ENCODE data around the gene GDF15.

GDF15 gene

DNA sequence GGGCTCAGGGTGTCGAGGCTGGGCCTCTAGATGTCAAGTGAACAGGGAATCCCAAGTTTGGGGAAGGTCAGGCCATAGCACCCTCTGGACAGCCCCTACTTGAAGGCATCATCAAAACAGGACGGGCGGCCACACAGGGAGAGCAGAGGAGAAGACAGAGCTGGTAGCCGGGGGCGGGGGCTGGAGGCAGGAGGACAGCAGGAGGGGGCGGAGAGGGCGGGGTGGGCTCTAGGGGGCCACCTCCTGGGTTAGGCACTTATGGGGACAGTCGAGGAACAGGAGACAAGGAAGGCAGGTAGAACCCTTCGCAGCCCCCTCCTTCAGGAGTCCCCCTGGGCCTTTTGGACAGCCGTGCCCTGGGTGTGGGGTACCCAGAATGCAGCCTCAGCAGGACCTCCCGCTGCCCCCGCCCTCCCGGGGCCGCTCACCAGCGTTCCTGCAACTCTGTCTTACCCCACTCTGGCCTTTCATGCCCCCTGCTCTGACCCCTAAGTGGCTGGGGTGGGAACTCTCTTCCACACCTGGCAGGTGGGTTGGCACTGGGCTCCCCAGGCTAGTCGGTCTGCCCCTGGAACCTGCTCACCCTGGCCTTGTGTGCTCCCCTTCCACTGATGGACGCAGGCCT, 39.0 kb downstream of the GDF15 start:
- Histone ChIP-seq H3K27ac (ENCODE audit: low read depth, low read length) (no peak overlapping the region), H3K4me1 (ENCODE audit: control insufficient read depth in 1 of 2, insufficient read depth in 2 of 2, low read length in 2 of 2) (peaks cover 30 to 44% of the 10 kb centered on the region in 2 donors), H3K27me3 (ENCODE audit: control insufficient read depth in 1 of 2, insufficient read depth in 2 of 2, low read length in 2 of 2) (no peaks in the 10 kb centered on the region), H3K9me3 (ENCODE audit: control insufficient read depth in 1 of 2, low read length in 2 of 2) (no peaks in the 10 kb centered on the region), H3K4me3 (ENCODE audit: low read depth in 1 of 2, low read length in 2 of 2) (no peak overlapping the region), H3K9ac (ENCODE audit: low read depth in 1 of 2, low read length in 2 of 2) (no peak overlapping the region), H3K36me3 (ENCODE audit: control insufficient read depth in 1 of 2, insufficient read depth in 2 of 2, low read length in 2 of 2) (peaks cover 0 to 5% of the 10 kb centered on the region in 2 donors)

DNA sequence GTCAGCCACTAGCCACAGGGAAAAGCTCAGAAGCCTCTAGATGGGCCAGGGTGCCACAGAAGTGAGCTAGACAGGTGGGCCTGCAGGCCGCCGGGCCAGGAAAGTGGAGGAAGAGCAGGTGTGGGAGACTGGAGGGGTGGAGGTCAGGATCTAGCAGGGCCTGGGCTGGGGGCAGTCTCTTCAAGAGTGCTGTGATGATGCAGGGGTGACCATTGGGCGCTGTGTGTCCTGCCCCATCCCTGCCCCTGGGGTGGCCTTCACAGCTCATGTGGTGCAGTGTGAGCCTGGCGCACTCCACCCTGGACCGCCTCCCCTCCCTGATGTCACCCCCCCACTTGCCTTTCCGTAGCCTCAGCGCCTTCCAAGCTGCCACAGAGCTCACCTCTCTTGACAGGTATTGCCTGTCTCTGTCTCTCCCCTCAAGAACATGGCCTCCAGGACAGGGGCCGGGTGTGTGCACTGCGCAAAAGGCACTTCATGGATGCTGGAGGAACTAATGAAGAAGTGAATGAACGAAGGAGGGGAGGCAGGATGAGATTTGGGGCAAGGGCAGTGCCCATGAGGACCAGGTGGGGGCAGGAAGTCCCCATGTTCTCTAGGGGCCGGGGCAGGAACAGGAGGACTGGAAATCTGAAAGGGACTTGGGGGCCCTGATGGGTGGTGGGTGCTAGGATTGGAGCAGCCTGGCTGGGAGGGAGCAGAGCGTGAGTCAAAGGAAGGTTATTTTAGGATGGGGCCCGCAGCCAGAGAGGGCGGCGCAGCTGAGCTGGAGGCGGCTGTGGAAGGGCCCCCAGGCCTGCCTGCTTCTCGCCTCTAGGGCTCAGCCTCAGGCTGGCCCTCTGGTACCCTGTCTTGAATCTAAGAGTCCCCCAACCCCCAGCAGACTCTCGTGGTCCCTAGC, 39.8 kb downstream of the GDF15 start:
- Histone ChIP-seq H3K4me1 (ENCODE audit: control insufficient read depth in 1 of 2, insufficient read depth in 2 of 2, low read length in 2 of 2) (peaks cover 29 to 37% of the 10 kb centered on the region in 2 donors), H3K9ac (ENCODE audit: low read depth in 1 of 2, low read length in 2 of 2) (no peak overlapping the region), H3K27ac (ENCODE audit: low read depth, low read length) (peak overlapping the region; percentile 50), H3K27me3 (ENCODE audit: control insufficient read depth in 1 of 2, insufficient read depth in 2 of 2, low read length in 2 of 2) (no peaks in the 10 kb centered on the region), H3K4me3 (ENCODE audit: low read depth in 1 of 2, low read length in 2 of 2) (no peak overlapping the region), H3K9me3 (ENCODE audit: control insufficient read depth in 1 of 2, low read length in 2 of 2) (no peaks in the 10 kb centered on the region), H3K36me3 (ENCODE audit: control insufficient read depth in 1 of 2, insufficient read depth in 2 of 2, low read length in 2 of 2) (peaks cover 0 to 5% of the 10 kb centered on the region in 2 donors)

DNA sequence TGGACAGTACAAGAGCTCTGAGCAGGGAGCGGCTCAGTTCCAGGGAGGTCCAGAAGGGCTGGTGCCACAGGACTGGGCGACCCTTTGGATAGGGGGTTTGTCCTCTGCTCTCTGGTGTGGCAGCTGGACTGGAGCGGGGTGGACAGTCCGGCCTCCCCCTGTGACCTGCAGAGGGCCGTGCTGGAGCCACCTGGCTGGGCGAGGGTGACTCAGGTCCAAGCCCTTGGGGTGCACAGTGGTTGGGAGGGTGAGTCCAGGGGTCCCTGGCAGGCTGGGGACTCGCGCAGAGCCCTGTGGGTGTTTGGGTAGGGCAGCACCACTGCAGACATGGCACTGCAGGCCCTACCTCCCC, 40.4 kb downstream of the GDF15 start:
- Histone ChIP-seq H3K27me3 (ENCODE audit: control insufficient read depth in 1 of 2, insufficient read depth in 2 of 2, low read length in 2 of 2) (no peaks in the 10 kb centered on the region), H3K27ac (ENCODE audit: low read depth, low read length) (no peak overlapping the region), H3K4me1 (ENCODE audit: control insufficient read depth in 1 of 2, insufficient read depth in 2 of 2, low read length in 2 of 2) (peaks cover 23 to 31% of the 10 kb centered on the region in 2 donors)

GRCh38 chr19:18427080-18427742, 41.3 kb downstream of the GDF15 start:
- Histone ChIP-seq H3K9ac (ENCODE audit: low read depth in 1 of 2, low read length in 2 of 2) (no peak overlapping the region), H3K27ac (ENCODE audit: low read depth, low read length) (no peak overlapping the region), H3K9me3 (ENCODE audit: control insufficient read depth in 1 of 2, low read length in 2 of 2) (no peaks in the 10 kb centered on the region), H3K4me1 (ENCODE audit: control insufficient read depth in 1 of 2, insufficient read depth in 2 of 2, low read length in 2 of 2) (peaks cover 20 to 27% of the 10 kb centered on the region in 2 donors), H3K36me3 (ENCODE audit: control insufficient read depth in 1 of 2, insufficient read depth in 2 of 2, low read length in 2 of 2) (peaks cover 0 to 5% of the 10 kb centered on the region in 2 donors), H3K27me3 (ENCODE audit: control insufficient read depth in 1 of 2, insufficient read depth in 2 of 2, low read length in 2 of 2) (no peaks in the 10 kb centered on the region), H3K4me3 (ENCODE audit: low read depth in 1 of 2, low read length in 2 of 2) (no peak overlapping the region)

More for the DNA sequence above, 40.4 kb downstream of the GDF15 start:
- Histone ChIP-seq H3K4me3 (ENCODE audit: low read depth in 1 of 2, low read length in 2 of 2) (no peak overlapping the region), H3K36me3 (ENCODE audit: control insufficient read depth in 1 of 2, insufficient read depth in 2 of 2, low read length in 2 of 2) (peaks cover 0 to 5% of the 10 kb centered on the region in 2 donors), H3K9me3 (ENCODE audit: control insufficient read depth in 1 of 2, low read length in 2 of 2) (no peaks in the 10 kb centered on the region), H3K9ac (ENCODE audit: low read depth in 1 of 2, low read length in 2 of 2) (no peak overlapping the region)

DNA sequence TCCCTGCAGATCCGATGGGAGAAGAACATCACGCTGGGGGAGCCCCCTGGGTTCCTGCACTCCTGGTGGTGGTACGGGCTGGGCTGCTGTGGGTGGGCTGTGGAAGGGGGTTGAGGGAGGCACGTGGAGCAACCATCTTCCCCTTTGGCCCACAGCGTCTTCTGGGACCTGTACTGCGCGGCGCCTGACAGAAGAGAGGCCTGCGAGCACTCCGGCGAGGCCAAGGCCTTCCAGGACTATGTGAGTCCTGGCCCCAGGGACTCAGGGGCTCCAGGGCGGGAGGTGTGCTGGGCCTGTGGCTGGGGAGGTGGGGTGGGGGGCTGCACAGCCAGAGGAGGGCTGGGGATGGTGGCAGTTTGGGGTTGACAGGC, 41.8 kb downstream of the GDF15 start:
- no peaks in the 10 kb centered on the region for H3K9me3 ChIP-seq (ENCODE audit: control insufficient read depth in 1 of 2, low read length in 2 of 2)
- H3K4me3 ChIP-seq (ENCODE audit: low read depth in 1 of 2, low read length in 2 of 2): no peak overlapping the region
- H3K4me1 ChIP-seq (ENCODE audit: control insufficient read depth in 1 of 2, insufficient read depth in 2 of 2, low read length in 2 of 2): peaks cover 19 to 21% of the 10 kb centered on the region in 2 donors
- peaks cover 0 to 2% of the 10 kb centered on the region in 2 donors for H3K36me3 ChIP-seq (ENCODE audit: control insufficient read depth in 1 of 2, insufficient read depth in 2 of 2, low read length in 2 of 2)
- no peak overlapping the region for H3K27ac ChIP-seq (ENCODE audit: low read depth, low read length)
- no peaks in the 10 kb centered on the region for H3K27me3 ChIP-seq (ENCODE audit: control insufficient read depth in 1 of 2, insufficient read depth in 2 of 2, low read length in 2 of 2)
- H3K9ac ChIP-seq (ENCODE audit: low read depth in 1 of 2, low read length in 2 of 2): no peak overlapping the region

DNA sequence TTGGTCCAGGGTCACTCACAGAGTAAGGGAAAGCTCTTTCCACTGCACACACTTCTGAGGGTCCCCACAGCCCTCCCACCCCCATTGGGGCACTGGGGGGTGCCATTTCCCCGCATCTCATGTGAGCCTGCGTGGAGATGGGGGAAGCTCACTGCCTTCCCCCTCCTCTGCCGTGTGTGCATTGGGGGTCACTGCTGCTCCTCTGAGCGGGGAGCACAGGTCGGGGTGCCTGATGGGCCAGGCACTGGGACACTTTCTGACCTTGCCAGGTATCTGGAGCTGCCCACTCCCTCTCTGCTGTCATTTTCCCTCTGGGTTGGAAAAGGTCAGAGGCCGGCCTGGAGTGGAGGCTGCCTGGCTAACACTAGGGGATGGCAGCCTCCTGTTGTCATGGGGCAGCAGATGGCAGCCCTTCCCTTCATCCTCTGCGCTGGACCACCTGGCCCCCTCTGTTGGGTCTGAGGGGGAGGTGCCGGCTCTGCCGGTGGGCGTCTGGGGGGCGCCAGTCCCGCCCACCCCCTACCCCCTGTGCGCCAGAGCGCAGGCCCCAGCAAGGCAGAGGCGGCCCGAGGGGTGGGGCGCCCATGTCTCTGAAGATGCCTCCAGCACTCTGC, 42.3 kb downstream of the GDF15 start:
- Histone ChIP-seq H3K4me3 (ENCODE audit: low read depth in 1 of 2, low read length in 2 of 2) (no peak overlapping the region), H3K4me1 (ENCODE audit: control insufficient read depth in 1 of 2, insufficient read depth in 2 of 2, low read length in 2 of 2) (peaks cover 13 to 16% of the 10 kb centered on the region in 2 donors)

GRCh38 chr19:18428787-18429674, 43.1 kb downstream of the GDF15 start:
- Histone ChIP-seq H3K9me3 (ENCODE audit: control insufficient read depth in 1 of 2, low read length in 2 of 2) (no peaks in the 10 kb centered on the region), H3K27ac (ENCODE audit: low read depth, low read length) (peak overlapping the region; percentile 32), H3K9ac (ENCODE audit: low read depth in 1 of 2, low read length in 2 of 2) (no peak overlapping the region), H3K4me3 (ENCODE audit: low read depth in 1 of 2, low read length in 2 of 2) (peak overlapping the region in 1 of 2 donors; percentile 28), H3K36me3 (ENCODE audit: control insufficient read depth in 1 of 2, insufficient read depth in 2 of 2, low read length in 2 of 2) (no peaks in the 10 kb centered on the region), H3K4me1 (ENCODE audit: control insufficient read depth in 1 of 2, insufficient read depth in 2 of 2, low read length in 2 of 2) (peaks cover 6 to 10% of the 10 kb centered on the region in 2 donors), H3K27me3 (ENCODE audit: control insufficient read depth in 1 of 2, insufficient read depth in 2 of 2, low read length in 2 of 2) (no peaks in the 10 kb centered on the region)

More for the DNA sequence above, 42.3 kb downstream of the GDF15 start:
- Histone ChIP-seq H3K9ac (ENCODE audit: low read depth in 1 of 2, low read length in 2 of 2) (no peak overlapping the region), H3K27me3 (ENCODE audit: control insufficient read depth in 1 of 2, insufficient read depth in 2 of 2, low read length in 2 of 2) (no peaks in the 10 kb centered on the region), H3K27ac (ENCODE audit: low read depth, low read length) (no peak overlapping the region), H3K36me3 (ENCODE audit: control insufficient read depth in 1 of 2, insufficient read depth in 2 of 2, low read length in 2 of 2) (no peaks in the 10 kb centered on the region), H3K9me3 (ENCODE audit: control insufficient read depth in 1 of 2, low read length in 2 of 2) (no peaks in the 10 kb centered on the region)

GRCh38 chr19:18429717-18430416, 43.9 kb downstream of the GDF15 start:
- peak overlapping the region; percentile 32 for H3K27ac ChIP-seq (ENCODE audit: low read depth, low read length)
- no peak overlapping the region for H3K9ac ChIP-seq (ENCODE audit: low read depth in 1 of 2, low read length in 2 of 2)
- peaks cover 5 to 8% of the 10 kb centered on the region in 2 donors for H3K4me1 ChIP-seq (ENCODE audit: control insufficient read depth in 1 of 2, insufficient read depth in 2 of 2, low read length in 2 of 2)
- H3K4me3 ChIP-seq (ENCODE audit: low read depth in 1 of 2, low read length in 2 of 2): no peak overlapping the region
- no peaks in the 10 kb centered on the region for H3K36me3 ChIP-seq (ENCODE audit: control insufficient read depth in 1 of 2, insufficient read depth in 2 of 2, low read length in 2 of 2)
- no peaks in the 10 kb centered on the region for H3K27me3 ChIP-seq (ENCODE audit: control insufficient read depth in 1 of 2, insufficient read depth in 2 of 2, low read length in 2 of 2)
- no peaks in the 10 kb centered on the region for H3K9me3 ChIP-seq (ENCODE audit: control insufficient read depth in 1 of 2, low read length in 2 of 2)

Data from duodenal mucosa (tissue), 2 donors.